Pancreas (tissue), 10 donors: Measurements from ENCODE around the gene PCDHB3. TPM values are rescaled to one million over a fixed set of nuclear protein-coding genes. Genes with fewer than 3 reads are reported as not detected.
"Not testable (repeated sequence)": the region's sequence is repeated elsewhere in the genome, so short reads cannot be mapped to it uniquely, and the experiment has no call there.

Source experiments
- ATAC-seq, 4 donors: fragments of 200-7000 bp; cut with Tn5 transposase; one replicate each; pipeline versions ENCODE4 v1.8.0 to v1.9.1; 2020; ENCODE audit warnings: mild to moderate bottlenecking in 4 of 4, moderate library complexity in 4 of 4
- DNase-seq, 6 donors: peaks; one replicate each; pipeline ENCODE4 v3.0.0-alpha.2; 2020
- FAIRE-seq: peaks from 2 replicates; lab custom pipeline; 2012; peaks lifted over from hg19 to GRCh38; lab: Jason Lieb, UNC
- H3K27ac ChIP-seq, 4 donors: fragments of 200-600 bp; sonication (generic); 1 replicate in 3 of 4; 2 replicates in 1 of 4; pipeline versions ENCODE4 v1.5.0 to v1.8.0; 2020
- H3K27me3 ChIP-seq, 4 donors: fragments of 200-600 bp; one replicate each; pipeline ENCODE4 v1.8.0; 2021
- H3K36me3 ChIP-seq, 3 donors: fragments of 200-600 bp; sonication (generic) in 1 of 3; one replicate each; pipeline versions ENCODE4 v1.5.0 to v1.8.0; 2020 to 2021
- H3K4me1 ChIP-seq, 3 donors: fragments of 200-600 bp; one replicate each; pipeline ENCODE4 v1.8.0; 2021
- H3K4me3 ChIP-seq, 4 donors: fragments of 200-600 bp; sonication (generic) in 2 of 4; one replicate each; pipeline versions ENCODE4 v1.5.0 to v1.8.0; 2020 to 2021
- H3K9me3 ChIP-seq, 4 donors: fragments of 200-600 bp; one replicate each; pipeline ENCODE4 v1.8.0; 2021
- CTCF ChIP-seq, 4 donors: fragments of 200-600 bp; sonication (generic) in 3 of 4; IDR thresholded peaks; one replicate each; pipeline versions ENCODE4 v1.5.0 to v1.8.0; 2021; ENCODE audit warnings: antibody characterized with exemption in 4 of 4
- WGBS, 2 donors: extraction: QIAGEN DNeasy Blood & Tissue Kit; methylation state at CpG; one replicate each; pipeline ENCODE4 v1.1.7; 2013; 5-methylcytosine and 5-hydroxymethylcytosine counted together
- intact Hi-C, 3 donors: fragments of 100-400 bp; cut with DNase I; formaldehyde crosslinking; loops; one replicate each; pipeline versions ENCODE4 v1.11.1 to v1.14.2; 2022
- polyA plus RNA-seq, 2 donors: library from polyadenylated mRNA; stranded (reverse); fragments of 200-250 nt; gene quantifications; one replicate each; pipeline ENCODE4 v1.2.3, GENCODE V29; 2013
- total RNA-seq, 6 donors: library from RNA; stranded (reverse); fragmentation: NEBNext Ultra II Directional in 4 of 6; extraction: Animal tissue kit (Norgen Biotek cat#: 25700) in 4 of 6; gene quantifications; one replicate each; pipeline versions ENCODE4 v1.2.1 to v1.2.4, GENCODE V29; 2021 to 2023
- donor health status: healthy with polysubstance abuse.
- donor health status: DM: no; HTN: no; CAD: no; lungs with moderate emphysema.
- donor health status: DM: no; HTN: no; CAD: no.
- donor health status: control.
- donor health status: control.
- donor health status: Bipolar disorder and iron deficiency.
- donor health status: DM: yes; HTN: yes; CAD: no.
- donor health status: DM: no; HTN: no; CAD: no.
- donor health status: DM: no; HTN: no; CAD: no.
- donor health status: DM: yes; HTN: yes; CAD: no.

PCDHB3 gene
- total and polyA plus RNA-seq, 8 donors = 0.41 to 2.2 (median 1.0) TPM

- ATAC-seq (no peak), DNase-seq (no peak), FAIRE-seq (no peak)
- Histone ChIP-seq H3K9me3 (no peaks in the 10 kb centered on the region), H3K27me3 (peaks cover 0 to 5% (median under 1%) of the 10 kb centered on the region in 4 donors), H3K27ac (no peak overlapping the region), H3K4me3 (no peak overlapping the region), H3K36me3 (no peaks in the 10 kb centered on the region), H3K4me1 (no peaks in the 10 kb centered on the region)
- TF ChIP-seq CTCF (IDR thresholded peaks at IDR 0.05) = no peak
- intact Hi-C loops = loop anchor here in 1 of 3 donors (10.0 kb wide), 1 partner anchor 483 kb away; no protein-coding TSS in a partner anchor
These were observed 18.0 kb upstream of the PCDHB3 start for GRCh38 chr5:141082228-141082627.

- FAIRE-seq = no peak
- ATAC-seq = peak; percentile 99 to 100 (median 100)
- peaks cover 0 to 4% (median 0%) of the 10 kb centered on the region in 4 donors for H3K9me3 ChIP-seq
- peak in 5 of 6 donors; percentile 51 to 70 (median 63) for DNase-seq
- intact Hi-C loops = loop anchor here in 1 of 3 donors (10.0 kb wide), 1 partner anchor 480 kb away; no protein-coding TSS in a partner anchor
- no peaks in the 10 kb centered on the region for H3K36me3 ChIP-seq
- 3 to 6% methylated on average over 21 of the region's 21 CpGs for WGBS, 2 donors
- peak in 3 of 4 donors; percentile 21 to 57 (median 52) for TF ChIP-seq CTCF (IDR thresholded peaks at IDR 0.05)
- no peaks in the 10 kb centered on the region for H3K27me3 ChIP-seq
- H3K27ac ChIP-seq = peak overlapping the region in 3 of 4 donors; percentile 15 to 63 (median 45)
- no peaks in the 10 kb centered on the region for H3K4me1 ChIP-seq
- peak overlapping the region; percentile 5 to 49 (median 27) for H3K4me3 ChIP-seq
These were observed 15.7 kb upstream of the PCDHB3 start for GRCh38 chr5:141084487-141084989.

GRCh38 chr5:141094481-141095262 lies 5.6 kb upstream of the PCDHB3 start, which contains the start of gene PCDHB2:
PCDHB2 (plus strand) TSS chr5:141094615; CDS start chr5:141094791, 176 bp downstream.
- no peaks in the 10 kb centered on the region for H3K9me3 ChIP-seq
- no peak within 1 kb of the TSS for H3K27ac ChIP-seq
- H3K27me3 ChIP-seq = no peaks in the 10 kb centered on the region
- WGBS, 2 donors = 11 to 13% methylated on average over 29 of the region's 29 CpGs
- FAIRE-seq (no peak), DNase-seq (no peak), ATAC-seq (peak in 3 of 4 donors; percentile 41 to 83 (median 69))
- no peak for TF ChIP-seq CTCF (IDR thresholded peaks at IDR 0.05)
- peak within 1 kb of the TSS in 1 of 4 donors; percentile 12 for H3K4me3 ChIP-seq
- H3K4me1 ChIP-seq = no peaks in the 10 kb centered on the region
- intact Hi-C loops = no loop called here
- no peaks in the 10 kb centered on the region for H3K36me3 ChIP-seq

- Histone ChIP-seq H3K9me3 (no peaks in the 10 kb centered on the region), H3K4me1 (no peaks in the 10 kb centered on the region), H3K4me3 (peak overlapping the region in 1 of 4 donors; percentile 12), H3K27ac (no peak overlapping the region), H3K36me3 (no peaks in the 10 kb centered on the region), H3K27me3 (no peaks in the 10 kb centered on the region)
- FAIRE-seq (no peak), DNase-seq (no peak), ATAC-seq (no peak)
- no peak for TF ChIP-seq CTCF (IDR thresholded peaks at IDR 0.05)
- intact Hi-C loops = no loop called here
- 31 to 41% methylated on average over 12 of the region's 12 CpGs for WGBS, 2 donors
These were observed 5.0 kb upstream of the PCDHB3 start for GRCh38 chr5:141095263-141095641.

- ATAC-seq, H3K27me3 ChIP-seq, H3K4me3 ChIP-seq, H3K4me1 ChIP-seq, intact Hi-C loops, FAIRE-seq, H3K9me3 ChIP-seq, H3K36me3 ChIP-seq, DNase-seq, H3K27ac ChIP-seq: not testable (repeated sequence)
- 31 to 32% methylated on average over 25 to 30 of the region's 46 CpGs for WGBS, 2 donors
These were observed 4.1 kb upstream of the PCDHB3 start for GRCh38 chr5:141096181-141096580.

- DNase-seq, H3K36me3 ChIP-seq, H3K4me3 ChIP-seq, ATAC-seq, H3K4me1 ChIP-seq, H3K27me3 ChIP-seq, FAIRE-seq, H3K27ac ChIP-seq, H3K9me3 ChIP-seq, intact Hi-C loops: not testable (repeated sequence)
- 22 to 23% methylated on average over 15 to 34 of the region's 38 CpGs for WGBS, 2 donors
These were observed 3.7 kb upstream of the PCDHB3 start for GRCh38 chr5:141096586-141096985.
